ENCODE measurements around the gene RYR1. TPM values are rescaled to one million over a fixed set of nuclear protein-coding genes. Genes with fewer than 3 reads are reported as not detected.

The RYR1 gene
- total RNA-seq, 1 donor from 2014 or later: 0.65 TPM

DNA sequence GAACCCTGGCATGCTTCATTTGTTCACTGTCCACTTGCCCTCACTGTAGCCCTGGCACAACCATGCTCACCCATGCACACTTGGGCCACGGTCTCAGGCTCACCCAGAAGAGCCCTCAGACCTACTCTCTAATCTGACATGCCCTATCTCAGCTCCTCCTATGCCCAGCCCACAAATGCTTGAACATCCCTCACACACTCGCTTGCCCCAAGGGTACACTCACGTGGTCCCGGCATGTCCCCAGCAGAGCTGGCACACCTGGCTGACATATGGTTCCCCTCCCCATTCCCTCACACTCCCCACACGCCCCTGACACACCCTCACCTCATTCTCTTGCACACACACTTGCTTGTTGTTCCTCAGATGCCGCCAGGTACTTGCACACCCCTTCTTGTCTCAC lies 128.6 kb downstream of the RYR1 start:
- TF ChIP-seq, protein P1, sequence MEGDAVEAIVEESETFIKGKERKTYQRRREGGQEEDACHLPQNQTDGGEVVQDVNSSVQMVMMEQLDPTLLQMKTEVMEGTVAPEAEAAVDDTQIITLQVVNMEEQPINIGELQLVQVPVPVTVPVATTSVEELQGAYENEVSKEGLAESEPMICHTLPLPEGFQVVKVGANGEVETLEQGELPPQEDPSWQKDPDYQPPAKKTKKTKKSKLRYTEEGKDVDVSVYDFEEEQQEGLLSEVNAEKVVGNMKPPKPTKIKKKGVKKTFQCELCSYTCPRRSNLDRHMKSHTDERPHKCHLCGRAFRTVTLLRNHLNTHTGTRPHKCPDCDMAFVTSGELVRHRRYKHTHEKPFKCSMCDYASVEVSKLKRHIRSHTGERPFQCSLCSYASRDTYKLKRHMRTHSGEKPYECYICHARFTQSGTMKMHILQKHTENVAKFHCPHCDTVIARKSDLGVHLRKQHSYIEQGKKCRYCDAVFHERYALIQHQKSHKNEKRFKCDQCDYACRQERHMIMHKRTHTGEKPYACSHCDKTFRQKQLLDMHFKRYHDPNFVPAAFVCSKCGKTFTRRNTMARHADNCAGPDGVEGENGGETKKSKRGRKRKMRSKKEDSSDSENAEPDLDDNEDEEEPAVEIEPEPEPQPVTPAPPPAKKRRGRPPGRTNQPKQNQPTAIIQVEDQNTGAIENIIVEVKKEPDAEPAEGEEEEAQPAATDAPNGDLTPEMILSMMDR (IDR thresholded peaks at IDR 0.05; ENCODE audit: unreplicated experiment): no peak
- no peak overlapping the region for H3K4me3 Mint-ChIP-seq (ENCODE audit: low read depth)
- H3K4me1 Mint-ChIP-seq (ENCODE audit: low read depth): no peaks in the 10 kb centered on the region
- peaks cover 24% of the 10 kb centered on the region for H3K27me3 Mint-ChIP-seq
- H3K9me3 Mint-ChIP-seq (ENCODE audit: low read depth): no peaks in the 10 kb centered on the region
- H3K36me3 Mint-ChIP-seq (ENCODE audit: insufficient read depth): no peaks in the 10 kb centered on the region
- no peak for DNase-seq (ENCODE audit: low spot score, unreplicated experiment)
- no peak overlapping the region for H3K27ac Mint-ChIP-seq

DNA sequence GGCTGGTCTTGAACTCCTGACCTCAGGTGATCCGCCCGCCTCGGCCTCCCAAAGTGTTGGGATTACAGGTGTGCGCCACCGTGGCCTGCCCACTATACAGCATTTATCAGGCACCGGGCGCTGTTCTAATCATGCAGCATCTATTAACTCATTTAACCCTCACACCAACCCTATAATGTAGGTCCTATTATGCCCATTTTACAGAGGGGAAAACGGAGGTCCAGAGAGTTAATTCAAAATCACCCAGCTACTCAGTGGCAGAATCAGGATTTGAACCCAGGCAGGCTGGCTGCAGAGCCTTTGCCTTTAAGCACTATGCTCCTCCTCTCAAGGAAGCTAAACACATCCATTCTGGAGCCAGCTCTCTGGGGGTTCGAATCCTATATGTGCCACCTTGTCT lies 130.0 kb downstream of the RYR1 start:
- Mint-ChIP-seq H3K27me3 (peaks cover 34% of the 10 kb centered on the region), H3K4me1 (ENCODE audit: low read depth) (no peaks in the 10 kb centered on the region), H3K9me3 (ENCODE audit: low read depth) (no peaks in the 10 kb centered on the region), H3K4me3 (ENCODE audit: low read depth) (no peak overlapping the region), H3K36me3 (ENCODE audit: insufficient read depth) (no peaks in the 10 kb centered on the region), H3K27ac (no peak overlapping the region)
- TF ChIP-seq, protein P1 (IDR thresholded peaks at IDR 0.05; ENCODE audit: unreplicated experiment): no peak
- DNase-seq (ENCODE audit: low spot score, unreplicated experiment): no peak

DNA sequence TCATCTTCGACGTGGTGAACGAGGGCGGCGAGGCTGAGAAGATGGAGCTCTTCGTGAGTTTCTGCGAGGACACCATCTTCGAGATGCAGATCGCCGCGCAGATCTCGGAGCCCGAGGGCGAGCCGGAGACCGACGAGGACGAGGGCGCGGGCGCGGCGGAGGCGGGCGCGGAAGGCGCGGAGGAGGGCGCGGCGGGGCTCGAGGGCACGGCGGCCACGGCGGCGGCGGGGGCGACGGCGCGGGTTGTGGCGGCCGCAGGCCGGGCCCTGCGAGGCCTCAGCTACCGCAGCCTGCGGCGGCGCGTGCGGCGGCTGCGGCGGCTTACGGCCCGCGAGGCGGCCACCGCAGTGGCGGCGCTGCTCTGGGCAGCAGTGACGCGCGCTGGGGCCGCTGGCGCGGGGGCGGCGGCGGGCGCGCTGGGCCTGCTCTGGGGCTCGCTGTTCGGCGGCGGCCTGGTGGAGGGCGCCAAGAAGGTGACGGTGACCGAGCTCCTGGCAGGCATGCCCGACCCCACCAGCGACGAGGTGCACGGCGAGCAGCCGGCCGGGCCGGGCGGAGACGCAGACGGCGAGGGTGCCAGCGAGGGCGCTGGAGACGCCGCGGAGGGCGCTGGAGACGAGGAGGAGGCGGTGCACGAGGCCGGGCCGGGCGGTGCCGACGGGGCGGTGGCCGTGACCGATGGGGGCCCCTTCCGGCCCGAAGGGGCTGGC lies 131.6 kb downstream of the RYR1 start:
- Mint-ChIP-seq H3K27ac (no peak overlapping the region), H3K36me3 (ENCODE audit: insufficient read depth) (no peaks in the 10 kb centered on the region), H3K27me3 (peaks cover 34% of the 10 kb centered on the region), H3K4me3 (ENCODE audit: low read depth) (no peak overlapping the region), H3K4me1 (ENCODE audit: low read depth) (no peaks in the 10 kb centered on the region), H3K9me3 (ENCODE audit: low read depth) (no peaks in the 10 kb centered on the region)
- TF ChIP-seq, protein P1 (IDR thresholded peaks at IDR 0.05; ENCODE audit: unreplicated experiment): no peak
- no peak for DNase-seq (ENCODE audit: low spot score, unreplicated experiment)

DNA sequence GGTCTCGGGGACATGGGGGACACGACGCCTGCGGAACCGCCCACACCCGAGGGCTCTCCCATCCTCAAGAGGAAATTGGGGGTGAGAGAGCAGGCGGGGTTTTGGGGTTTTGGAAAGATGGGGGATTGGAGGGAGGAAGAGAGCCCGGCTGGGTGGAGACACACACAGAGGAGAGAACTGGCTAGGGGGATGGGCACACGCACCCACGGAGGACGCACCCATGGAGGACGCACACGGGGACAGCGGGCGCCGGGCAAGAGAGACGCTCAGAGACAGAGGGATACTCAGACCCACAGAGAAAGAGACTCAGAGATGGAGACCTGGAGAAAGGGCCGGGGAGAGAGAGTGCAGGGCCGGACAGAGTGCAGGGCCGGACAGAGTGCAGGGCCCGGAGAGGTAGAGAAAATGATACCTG lies 132.2 kb downstream of the RYR1 start:
- TF ChIP-seq, protein P1 (IDR thresholded peaks at IDR 0.05; ENCODE audit: unreplicated experiment): no peak
- Mint-ChIP-seq H3K4me1 (ENCODE audit: low read depth) (no peaks in the 10 kb centered on the region), H3K9me3 (ENCODE audit: low read depth) (no peaks in the 10 kb centered on the region), H3K4me3 (ENCODE audit: low read depth) (peak overlapping the region; percentile 9), H3K27me3 (peaks cover 36% of the 10 kb centered on the region), H3K27ac (no peak overlapping the region), H3K36me3 (ENCODE audit: insufficient read depth) (no peaks in the 10 kb centered on the region)
- no peak for DNase-seq (ENCODE audit: low spot score, unreplicated experiment)

DNA sequence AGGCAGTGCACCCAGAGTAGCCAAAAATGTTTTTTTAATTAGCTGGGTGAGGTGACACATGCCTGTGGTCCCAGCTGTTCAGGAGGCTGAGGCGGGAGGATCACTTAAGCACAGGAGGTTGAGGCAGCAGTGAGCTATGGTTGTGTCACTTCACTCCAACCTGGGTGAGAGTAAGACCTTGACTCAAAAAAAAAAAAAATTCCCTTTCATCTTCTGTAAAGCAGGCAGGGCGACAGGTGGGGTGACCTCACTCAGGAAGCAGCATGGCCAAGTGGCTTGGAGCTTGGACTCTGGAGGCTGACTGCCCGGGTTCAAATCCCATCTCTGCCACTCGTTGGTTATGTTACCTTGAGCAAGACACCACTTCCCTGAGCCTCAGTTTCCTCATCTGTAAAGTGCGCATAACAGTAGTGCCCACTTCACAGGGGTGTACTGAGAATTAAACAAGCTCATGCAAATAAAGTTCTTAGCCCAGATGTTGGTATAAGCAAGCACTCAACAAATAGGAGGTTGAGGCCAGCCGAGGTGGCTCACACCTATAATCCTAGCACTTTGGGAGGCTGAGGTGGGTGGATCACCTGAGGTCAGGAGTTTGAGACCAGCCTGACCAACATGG lies 136.0 kb downstream of the RYR1 start:
- Mint-ChIP-seq H3K4me1 (ENCODE audit: low read depth) (no peaks in the 10 kb centered on the region), H3K36me3 (ENCODE audit: insufficient read depth) (no peaks in the 10 kb centered on the region), H3K9me3 (ENCODE audit: low read depth) (no peaks in the 10 kb centered on the region), H3K4me3 (ENCODE audit: low read depth) (no peak overlapping the region), H3K27ac (no peak overlapping the region), H3K27me3 (peaks cover 23% of the 10 kb centered on the region)
- TF ChIP-seq, protein P1 (IDR thresholded peaks at IDR 0.05; ENCODE audit: unreplicated experiment): no peak
- no peak for DNase-seq (ENCODE audit: low spot score, unreplicated experiment)

Measured in progenitor cell of endocrine pancreas (in vitro differentiated cells).